ENCODE measurements around the gene NUP133. TPM values are rescaled to one million over a fixed set of nuclear protein-coding genes. Genes with fewer than 3 reads are reported as not detected.

Gene NUP133
- total and polyA plus RNA-seq, 10 of the 15 experiments (the other 5 are each of a cell fraction or from before 2014, with no cell fraction given): 10.9 to 45.4 (median 29.2) TPM

DNA sequence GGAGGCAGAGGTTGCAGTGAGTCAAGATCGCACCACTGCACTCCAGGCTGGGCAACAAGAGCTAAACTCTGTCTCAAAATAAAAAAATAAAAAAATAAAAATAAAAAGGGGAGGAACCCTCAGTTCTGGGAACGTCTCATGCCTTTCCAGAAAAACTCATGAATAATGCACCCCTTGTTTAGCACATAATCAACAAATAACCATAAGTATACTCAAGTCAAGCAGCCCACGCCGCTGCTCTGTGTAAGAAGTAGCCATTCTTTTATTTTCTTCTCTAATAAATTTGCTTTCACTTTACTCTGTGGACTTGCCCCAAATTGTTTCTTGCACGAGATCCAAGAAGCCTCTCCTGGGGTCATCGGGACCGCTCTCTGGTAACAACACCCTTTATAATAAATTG lies 59.8 kb downstream of the NUP133 start (continued):
- TF ChIP-seq, protein P1, sequence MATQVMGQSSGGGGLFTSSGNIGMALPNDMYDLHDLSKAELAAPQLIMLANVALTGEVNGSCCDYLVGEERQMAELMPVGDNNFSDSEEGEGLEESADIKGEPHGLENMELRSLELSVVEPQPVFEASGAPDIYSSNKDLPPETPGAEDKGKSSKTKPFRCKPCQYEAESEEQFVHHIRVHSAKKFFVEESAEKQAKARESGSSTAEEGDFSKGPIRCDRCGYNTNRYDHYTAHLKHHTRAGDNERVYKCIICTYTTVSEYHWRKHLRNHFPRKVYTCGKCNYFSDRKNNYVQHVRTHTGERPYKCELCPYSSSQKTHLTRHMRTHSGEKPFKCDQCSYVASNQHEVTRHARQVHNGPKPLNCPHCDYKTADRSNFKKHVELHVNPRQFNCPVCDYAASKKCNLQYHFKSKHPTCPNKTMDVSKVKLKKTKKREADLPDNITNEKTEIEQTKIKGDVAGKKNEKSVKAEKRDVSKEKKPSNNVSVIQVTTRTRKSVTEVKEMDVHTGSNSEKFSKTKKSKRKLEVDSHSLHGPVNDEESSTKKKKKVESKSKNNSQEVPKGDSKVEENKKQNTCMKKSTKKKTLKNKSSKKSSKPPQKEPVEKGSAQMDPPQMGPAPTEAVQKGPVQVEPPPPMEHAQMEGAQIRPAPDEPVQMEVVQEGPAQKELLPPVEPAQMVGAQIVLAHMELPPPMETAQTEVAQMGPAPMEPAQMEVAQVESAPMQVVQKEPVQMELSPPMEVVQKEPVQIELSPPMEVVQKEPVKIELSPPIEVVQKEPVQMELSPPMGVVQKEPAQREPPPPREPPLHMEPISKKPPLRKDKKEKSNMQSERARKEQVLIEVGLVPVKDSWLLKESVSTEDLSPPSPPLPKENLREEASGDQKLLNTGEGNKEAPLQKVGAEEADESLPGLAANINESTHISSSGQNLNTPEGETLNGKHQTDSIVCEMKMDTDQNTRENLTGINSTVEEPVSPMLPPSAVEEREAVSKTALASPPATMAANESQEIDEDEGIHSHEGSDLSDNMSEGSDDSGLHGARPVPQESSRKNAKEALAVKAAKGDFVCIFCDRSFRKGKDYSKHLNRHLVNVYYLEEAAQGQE (IDR thresholded peaks at IDR 0.05; ENCODE audit: low read depth, low read length): no peak

DNA sequence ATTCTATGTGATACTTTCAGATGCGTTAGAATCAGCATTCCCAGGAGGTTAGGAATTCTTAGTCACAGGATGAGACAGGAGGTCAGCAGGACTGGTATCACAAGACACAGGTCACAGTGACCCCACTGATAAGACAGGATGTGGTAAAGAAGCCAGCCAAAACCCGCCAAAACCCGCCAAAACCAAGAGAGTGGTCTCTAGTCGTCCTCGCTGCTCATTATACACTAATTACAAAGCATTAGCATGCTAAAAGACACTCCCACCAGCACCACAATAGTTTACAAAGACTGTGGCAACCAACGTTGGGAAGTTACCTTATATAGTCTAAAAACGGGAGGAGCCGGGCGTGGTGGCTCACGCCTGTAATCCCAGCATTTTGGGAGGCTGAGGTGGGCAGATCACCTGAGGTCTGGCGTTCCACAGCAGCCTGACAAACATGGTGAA lies 60.3 kb downstream of the NUP133 start:
- Histone ChIP-seq H2AFZ (ENCODE audit: control insufficient read depth, low read depth, low read length) (no peak overlapping the region), H3K79me2 (ENCODE audit: control insufficient read depth, insufficient read depth, low read length) (no peaks in the 10 kb centered on the region), H3K4me1 (ENCODE audit: control insufficient read depth, insufficient read depth, low read length) (no peaks in the 10 kb centered on the region), H3K27me3 (replicated peaks in 1 of 2; ENCODE audit: control insufficient read depth in 2 of 2, insufficient read depth in 2 of 2, low read length in 1 of 2) (no peaks in the 10 kb centered on the region), H3K36me3 (ENCODE audit: control insufficient read depth in 2 of 2, insufficient read depth in 2 of 2, low read length in 1 of 2) (peaks cover 0 to 7% of the 10 kb centered on the region in 2 experiments; a peak in 3 of 4 replicates), H3K9me3 (replicated peaks; ENCODE audit: control insufficient read depth, insufficient read depth, low read length) (no peaks in the 10 kb centered on the region), H3K27ac (ENCODE audit: control insufficient read depth, insufficient read depth) (no peak overlapping the region), H3K4me2 (ENCODE audit: control insufficient read depth, insufficient read depth) (no peak overlapping the region), H4K20me1 (ENCODE audit: control insufficient read depth, insufficient read depth) (no peaks in the 10 kb centered on the region; the same call in 1 of the 2 replicates), H3K9ac (ENCODE audit: control insufficient read depth, insufficient read depth, low read length) (no peak overlapping the region), H3K4me3 (no peak overlapping the region)
- DNase-seq (ENCODE audit: low read depth, low spot score) (no peak), FAIRE-seq (no peak), ATAC-seq (no peak)
- WGBS (ENCODE audit: insufficient coverage, insufficient replicate concordance, low lambda C conversion rate, missing lambda C conversion rate): 98% methylated on average over 11 of the region's 11 CpGs
- intact Hi-C loops (cut with micrococcal nuclease; ENCODE audit: unreplicated experiment) (no loop called here), in situ Hi-C loops (cut with MboI) (no loop called here)
- ChIA-PET POLR2A (no interaction called here), CTCF (interaction anchor here (1.7 kb wide), 1 partner anchor 34 kb away, joined by 6 read pairs; no protein-coding TSS in a partner anchor), SMC1A (ENCODE audit: uncharacterized antibody, unreplicated experiment) (no interaction called here), RAD21 (ENCODE audit: unreplicated experiment) (no interaction called here)
- TF ChIP-seq EZH2 (IDR thresholded peaks at IDR 0.05; ENCODE audit: borderline replicate concordance, control insufficient read depth, low read depth, low read length) (no peak), HDAC2 (IDR thresholded peaks at IDR 0.05) (no peak), RAD21 (IDR thresholded peaks at IDR 0.05; ENCODE audit: insufficient read depth, low read depth, low read length) (no peak)
- BruUV-seq (replicated peaks): no TSS peak
